CD4-positive, alpha-beta T cell (primary cell): ENCODE data around the gene AVPR1B. TPM values are rescaled to one million over a fixed set of nuclear protein-coding genes. Genes with fewer than 3 reads are reported as not detected.
A peak's percentile ranks its signal among the peaks of the same experiment; 100 is the strongest.

Experiments used
- ATAC-seq: fragments of 200-7000 bp; cut with Tn5 transposase; one replicate; pipeline ENCODE4 v1.10.0; 2022; ENCODE audit warnings: mild to moderate bottlenecking; ENCODE audit not compliant: poor library complexity
- CTCF ChIA-PET: fragments of 350-600 bp; sonication (Branson Sonifier 250); formaldehyde crosslinking; loops from one replicate; lab custom pipeline; 2021; ENCODE audit warnings: antibody characterized with exemption, inconsistent platforms; lab: Charles Lee
- POLR2A ChIA-PET: fragments of 350-600 bp; sonication (Branson Sonifier 250); formaldehyde crosslinking; loops from one replicate; lab custom pipeline; 2021; ENCODE audit warnings: antibody characterized with exemption, inconsistent platforms; lab: Charles Lee
- DNase-seq, 14 experiments: peaks; one replicate each; pipeline ENCODE4 v3.0.0-alpha.2; 2013 to 2020; ENCODE audit warnings: mixed read lengths in 2 of 14
- H3K27ac ChIP-seq, 2 donors: one replicate each; pipeline versions ENCODE4 v1.5.1 to v1.7.0; 2013; ENCODE audit warnings: low read length in 2 of 2, low read depth in 1 of 2, mild to moderate bottlenecking in 1 of 2
- H3K27me3 ChIP-seq, 2 experiments: 1 replicate in 1 of 2; 2 replicates in 1 of 2; pipeline versions ENCODE4 v1.6.1 to v1.7.0; 2013; ENCODE audit warnings: low read length in 2 of 2, control low read depth in 1 of 2, mild to moderate bottlenecking in 1 of 2, moderate library complexity in 1 of 2; ENCODE audit not compliant: insufficient read depth in 2 of 2, control insufficient read depth in 1 of 2
- H3K36me3 ChIP-seq: one replicate; pipeline ENCODE4 v1.6.1; 2013; ENCODE audit warnings: low read length, control low read depth; ENCODE audit not compliant: insufficient read depth
- H3K4me1 ChIP-seq: one replicate; pipeline ENCODE4 v1.6.1; 2013; ENCODE audit warnings: low read length, control low read depth; ENCODE audit not compliant: insufficient read depth
- H3K4me3 ChIP-seq: one replicate; pipeline ENCODE4 v1.5.1; 2013; ENCODE audit warnings: mild to moderate bottlenecking, low read length, moderate library complexity
- H3K9me3 ChIP-seq, 2 experiments: 1 replicate in 1 of 2; 2 replicates in 1 of 2; pipeline versions ENCODE4 v1.6.1 to v1.7.0; 2013; ENCODE audit warnings: low read length in 2 of 2, mild to moderate bottlenecking in 2 of 2, control low read depth in 1 of 2, moderate library complexity in 1 of 2; ENCODE audit not compliant: control insufficient read depth in 1 of 2, insufficient read depth in 1 of 2
- H3K27ac Mint-ChIP-seq: one replicate; pipeline ENCODE4 v1.8.0; 2020; ENCODE audit warnings: mixed read lengths
- H3K27me3 Mint-ChIP-seq: one replicate; pipeline ENCODE4 v1.8.0; 2021; ENCODE audit warnings: mixed read lengths
- H3K36me3 Mint-ChIP-seq: one replicate; pipeline ENCODE4 v1.8.0; 2021; ENCODE audit warnings: low read depth, mixed read lengths
- H3K4me1 Mint-ChIP-seq: one replicate; pipeline ENCODE4 v1.8.0; 2021; ENCODE audit warnings: low read depth, mixed read lengths
- H3K4me3 Mint-ChIP-seq: one replicate; pipeline ENCODE4 v1.8.0; 2020; ENCODE audit warnings: mild to moderate bottlenecking, mixed read lengths
- H3K9me3 Mint-ChIP-seq: one replicate; pipeline ENCODE4 v1.8.0; 2020; ENCODE audit warnings: mixed read lengths
- intact Hi-C, 2 experiments: fragments of 100-400 bp; cut with DNase I in 1 of 2; cut with micrococcal nuclease in 1 of 2; formaldehyde crosslinking; loops; one replicate each; pipeline versions ENCODE4 v1.15.1 to v1.9.0; 2023 to 2025; cut with DNase I, micrococcal nuclease
- polyA plus RNA-seq, 2 donors: library from polyadenylated mRNA; unstranded; fragments of 120-200 nt; gene quantifications; one replicate each; pipeline ENCODE4 v1.2.1, GENCODE V29; 2013
- total RNA-seq, 174 experiments: library from RNA in 2 of 174; stranded (reverse) in 2 of 174; gene quantifications; one replicate each; pipeline ENCODE4 v1.2.3 and lab custom pipeline; 2021 to 2026
- TF ChIP-seq, protein P1 (sequence below): fragments of 200-600 bp; IDR thresholded peaks from one replicate; pipeline ENCODE4 v1.8.0; 2022; ENCODE audit warnings: antibody characterized with exemption, mild to moderate bottlenecking

Gene AVPR1B, protein sequence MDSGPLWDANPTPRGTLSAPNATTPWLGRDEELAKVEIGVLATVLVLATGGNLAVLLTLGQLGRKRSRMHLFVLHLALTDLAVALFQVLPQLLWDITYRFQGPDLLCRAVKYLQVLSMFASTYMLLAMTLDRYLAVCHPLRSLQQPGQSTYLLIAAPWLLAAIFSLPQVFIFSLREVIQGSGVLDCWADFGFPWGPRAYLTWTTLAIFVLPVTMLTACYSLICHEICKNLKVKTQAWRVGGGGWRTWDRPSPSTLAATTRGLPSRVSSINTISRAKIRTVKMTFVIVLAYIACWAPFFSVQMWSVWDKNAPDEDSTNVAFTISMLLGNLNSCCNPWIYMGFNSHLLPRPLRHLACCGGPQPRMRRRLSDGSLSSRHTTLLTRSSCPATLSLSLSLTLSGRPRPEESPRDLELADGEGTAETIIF
- total RNA-seq (not detected), total RNA-seq (lab: John Stamatoyannopoulos, UW) (0 to 0.45 (median 0) reads per million in 172 experiments)
- polyA plus RNA-seq (2013, experiment 1 of 2), result not detected
- not detected for polyA plus RNA-seq (2013, experiment 2 of 2)

- ChIA-PET POLR2A (no interaction called here), CTCF (no interaction called here)
- no peak within 1 kb of the TSS for H3K4me3 Mint-ChIP-seq
- H3K4me1 ChIP-seq, result peaks cover 10% of the 10 kb centered on the region
- H3K36me3 ChIP-seq, result no peaks in the 10 kb centered on the region
- DNase-seq, result no peak
- H3K27me3 ChIP-seq, result peaks cover 24% of the 10 kb centered on the region in 2 experiments
- H3K4me3 ChIP-seq, result peak within 1 kb of the TSS; percentile 8
- H3K9me3 Mint-ChIP-seq, result peaks cover 3% of the 10 kb centered on the region
- H3K27ac ChIP-seq, result no peak within 1 kb of the TSS
- H3K36me3 Mint-ChIP-seq, result no peaks in the 10 kb centered on the region
- H3K27ac Mint-ChIP-seq, result no peak within 1 kb of the TSS
- no peak for ATAC-seq
- intact Hi-C loops, result no loop called here
- H3K4me1 Mint-ChIP-seq, result no peaks in the 10 kb centered on the region
- TF ChIP-seq, protein P1, sequence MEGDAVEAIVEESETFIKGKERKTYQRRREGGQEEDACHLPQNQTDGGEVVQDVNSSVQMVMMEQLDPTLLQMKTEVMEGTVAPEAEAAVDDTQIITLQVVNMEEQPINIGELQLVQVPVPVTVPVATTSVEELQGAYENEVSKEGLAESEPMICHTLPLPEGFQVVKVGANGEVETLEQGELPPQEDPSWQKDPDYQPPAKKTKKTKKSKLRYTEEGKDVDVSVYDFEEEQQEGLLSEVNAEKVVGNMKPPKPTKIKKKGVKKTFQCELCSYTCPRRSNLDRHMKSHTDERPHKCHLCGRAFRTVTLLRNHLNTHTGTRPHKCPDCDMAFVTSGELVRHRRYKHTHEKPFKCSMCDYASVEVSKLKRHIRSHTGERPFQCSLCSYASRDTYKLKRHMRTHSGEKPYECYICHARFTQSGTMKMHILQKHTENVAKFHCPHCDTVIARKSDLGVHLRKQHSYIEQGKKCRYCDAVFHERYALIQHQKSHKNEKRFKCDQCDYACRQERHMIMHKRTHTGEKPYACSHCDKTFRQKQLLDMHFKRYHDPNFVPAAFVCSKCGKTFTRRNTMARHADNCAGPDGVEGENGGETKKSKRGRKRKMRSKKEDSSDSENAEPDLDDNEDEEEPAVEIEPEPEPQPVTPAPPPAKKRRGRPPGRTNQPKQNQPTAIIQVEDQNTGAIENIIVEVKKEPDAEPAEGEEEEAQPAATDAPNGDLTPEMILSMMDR, result no peak
- peaks cover 9 to 17% of the 10 kb centered on the region in 2 experiments for H3K9me3 ChIP-seq
- peaks cover 51% of the 10 kb centered on the region for H3K27me3 Mint-ChIP-seq
These were observed at the start of gene AVPR1B for GRCh38 chr1:206117151-206117948. TSS of gene AVPR1B (minus strand) at chr1:206117388. CDS start at chr1:206116890, 498 bp downstream.

- peaks cover 4% of the 10 kb centered on the region for H3K27me3 Mint-ChIP-seq
- peaks cover 2% of the 10 kb centered on the region for H3K9me3 Mint-ChIP-seq
- H3K4me3 ChIP-seq, result no peak overlapping the region
- intact Hi-C loops, result loop anchor here in 1 of 2 experiments (10.0 kb wide), 1 partner anchor 309 kb away; no protein-coding TSS in a partner anchor
- H3K36me3 ChIP-seq, result no peaks in the 10 kb centered on the region
- no peaks in the 10 kb centered on the region for H3K4me1 ChIP-seq
- no peak overlapping the region for H3K27ac Mint-ChIP-seq
- CTCF ChIA-PET, result no interaction called here
- DNase-seq, result no peak
- no peak overlapping the region for H3K4me3 Mint-ChIP-seq
- H3K4me1 Mint-ChIP-seq, result no peaks in the 10 kb centered on the region
- POLR2A ChIA-PET, result no interaction called here
- TF ChIP-seq, protein P1, result no peak
- peaks cover 6 to 8% of the 10 kb centered on the region in 2 experiments for H3K27me3 ChIP-seq
- no peaks in the 10 kb centered on the region for H3K9me3 ChIP-seq
- no peak overlapping the region for H3K27ac ChIP-seq
- no peak for ATAC-seq
- no peaks in the 10 kb centered on the region for H3K36me3 Mint-ChIP-seq
These were observed 28.6 kb upstream of the AVPR1B start for GRCh38 chr1:206145771-206146290.

- no peaks in the 10 kb centered on the region for H3K9me3 Mint-ChIP-seq
- ATAC-seq, result no peak
These were observed 27.4 kb upstream of the AVPR1B start for GRCh38 chr1:206144605-206145004.

More at GRCh38 chr1:206144605-206145004, 27.4 kb upstream of the AVPR1B start:
- intact Hi-C loops, result loop anchor here in 1 of 2 experiments (10.0 kb wide), 1 partner anchor 310 kb away; no protein-coding TSS in a partner anchor
- Histone ChIP-seq H3K27ac (no peak overlapping the region), H3K36me3 (no peaks in the 10 kb centered on the region), H3K4me1 (no peaks in the 10 kb centered on the region), H3K27me3 (peaks cover 6 to 13% of the 10 kb centered on the region in 2 experiments), H3K4me3 (no peak overlapping the region), H3K9me3 (no peaks in the 10 kb centered on the region)
- H3K27me3 Mint-ChIP-seq, result peaks cover 14% of the 10 kb centered on the region
- no peaks in the 10 kb centered on the region for H3K4me1 Mint-ChIP-seq
- TF ChIP-seq, protein P1, result no peak
- CTCF ChIA-PET, result no interaction called here
- H3K36me3 Mint-ChIP-seq, result no peaks in the 10 kb centered on the region
- POLR2A ChIA-PET, result no interaction called here
- DNase-seq, result no peak
- H3K27ac Mint-ChIP-seq, result no peak overlapping the region
- no peak overlapping the region for H3K4me3 Mint-ChIP-seq
